Prostate gland (tissue), 2 donors: ENCODE measurements around the gene ITIH3. TPM values are rescaled to one million over a fixed set of nuclear protein-coding genes. Genes with fewer than 3 reads are reported as not detected.

Experiments used
- DNase-seq: peaks from one replicate; pipeline ENCODE4 v3.0.0-alpha.2; 2019; ENCODE audit warnings: low spot score
- H3K27ac ChIP-seq, 2 donors: fragments of 200-600 bp; sonication (generic); 2 replicates each; pipeline ENCODE4 v1.5.1; 2017 to 2019
- H3K27me3 ChIP-seq: fragments of 200-600 bp; sonication (generic); replicated peaks from 2 replicates; pipeline ENCODE4 v1.5.1; 2019; ENCODE audit not compliant: insufficient read depth
- H3K36me3 ChIP-seq, 2 donors: fragments of 200-600 bp; sonication (generic); 1 replicate in 1 of 2; 2 replicates in 1 of 2; pipeline versions ENCODE4 v1.5.1 to v1.8.1; 2017 to 2019
- H3K4me1 ChIP-seq: fragments of 200-600 bp; sonication (generic); replicated peaks from 2 replicates; pipeline ENCODE4 v1.5.1; 2019
- H3K4me3 ChIP-seq, 2 donors: fragments of 200-600 bp; sonication (generic); 2 replicates each; pipeline ENCODE4 v1.5.1; 2017 to 2019
- H3K9me3 ChIP-seq: fragments of 200-600 bp; sonication (generic); 2 replicates; pipeline ENCODE4 v1.5.1; 2017
- POLR2A ChIP-seq: fragments of 450-650 bp; IDR thresholded peaks from one replicate; pipeline ENCODE4 v1.6.1; 2016; ENCODE audit warnings: antibody characterized with exemption, mild to moderate bottlenecking
- POLR2AphosphoS5 ChIP-seq: sonication (generic); formaldehyde crosslinking; IDR thresholded peaks from one replicate; pipeline ENCODE4 v1.6.1; 2017; ENCODE audit warnings: antibody characterized with exemption
- WGBS: methylation state at CpG from one replicate; pipeline ENCODE4 v1.1.5; 2018; 5-methylcytosine and 5-hydroxymethylcytosine counted together
- intact Hi-C: fragments of 100-400 bp; cut with DNase I; formaldehyde crosslinking; loops from one replicate; pipeline ENCODE4 v1.14.2; 2022
- total RNA-seq, 2 donors: library from RNA; depleted of rRNA; stranded (reverse); fragments of >200 nt; gene quantifications; one replicate each; pipeline ENCODE4 v1.1.0, GENCODE V29; 2016
- TF ChIP-seq, protein P1 (sequence below), 4 experiments: fragments of 200-600 bp in 2 of 4; fragments of 450-650 bp in 2 of 4; sonication (generic) in 2 of 4; IDR thresholded peaks; 1 replicate in 3 of 4; 2 replicates in 1 of 4; pipeline ENCODE4 v1.5.1; 2016 to 2019; ENCODE audit warnings: antibody characterized with exemption in 4 of 4, mild to moderate bottlenecking in 2 of 4, moderate library complexity in 2 of 4

The ITIH3 gene
- total RNA-seq, 2 donors from 2014 or later = 0.46 to 9.6 TPM

DNA sequence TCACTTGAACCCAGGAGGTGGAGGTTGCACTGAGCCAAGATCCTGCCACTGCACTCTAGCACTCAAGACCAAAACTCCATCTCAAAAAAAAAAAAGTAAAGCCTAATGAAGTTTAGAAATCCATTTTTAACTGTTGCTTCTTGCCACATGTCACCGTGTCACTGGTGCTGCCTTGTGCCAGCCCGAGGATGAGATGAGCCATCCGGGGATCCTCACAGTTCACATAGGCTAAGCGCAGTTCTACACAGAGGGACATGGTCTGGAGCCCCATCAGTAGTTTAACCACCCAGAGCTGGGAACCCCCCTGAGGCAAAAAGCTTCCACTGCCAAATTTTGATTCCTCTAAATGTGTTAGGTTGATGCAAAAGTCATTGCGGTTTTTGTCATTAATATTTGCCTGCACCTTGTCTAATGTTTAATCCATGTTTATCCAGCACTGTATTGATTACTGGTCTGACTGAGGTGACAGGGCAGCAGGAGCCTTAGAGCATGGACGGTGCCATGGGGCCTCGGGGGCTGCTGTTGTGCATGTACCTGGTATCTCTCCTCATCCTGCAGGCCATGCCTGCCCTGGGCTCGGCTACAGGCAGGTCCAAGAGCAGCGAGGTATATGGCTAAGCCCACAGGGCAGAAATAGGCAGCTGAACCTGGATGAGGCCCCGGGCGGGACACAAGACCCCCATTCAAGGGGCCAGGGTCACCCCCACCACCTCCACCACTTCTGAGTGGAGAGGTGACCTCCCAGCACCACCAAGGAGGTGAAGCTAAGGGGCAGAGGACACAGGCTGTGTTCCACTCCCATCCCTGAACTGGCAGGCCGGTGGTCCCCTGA is 17.3 kb upstream of the ITIH3 start, which contains the start of gene ITIH1:
Gene ITIH1 (plus strand): TSS at position 473 of the 832 bp plus-strand sequence. CDS start 17 bp downstream, at position 490.
- H3K36me3 ChIP-seq = no peaks in the 10 kb centered on the region
- WGBS = 91% methylated on average over 12 of the region's 12 CpGs
- intact Hi-C loops = loop anchor here (10.0 kb wide), 1 partner anchor 297 kb away; no protein-coding TSS in a partner anchor
- TF ChIP-seq POLR2AphosphoS5 (no peak), POLR2A (no peak)
- TF ChIP-seq, protein P1, sequence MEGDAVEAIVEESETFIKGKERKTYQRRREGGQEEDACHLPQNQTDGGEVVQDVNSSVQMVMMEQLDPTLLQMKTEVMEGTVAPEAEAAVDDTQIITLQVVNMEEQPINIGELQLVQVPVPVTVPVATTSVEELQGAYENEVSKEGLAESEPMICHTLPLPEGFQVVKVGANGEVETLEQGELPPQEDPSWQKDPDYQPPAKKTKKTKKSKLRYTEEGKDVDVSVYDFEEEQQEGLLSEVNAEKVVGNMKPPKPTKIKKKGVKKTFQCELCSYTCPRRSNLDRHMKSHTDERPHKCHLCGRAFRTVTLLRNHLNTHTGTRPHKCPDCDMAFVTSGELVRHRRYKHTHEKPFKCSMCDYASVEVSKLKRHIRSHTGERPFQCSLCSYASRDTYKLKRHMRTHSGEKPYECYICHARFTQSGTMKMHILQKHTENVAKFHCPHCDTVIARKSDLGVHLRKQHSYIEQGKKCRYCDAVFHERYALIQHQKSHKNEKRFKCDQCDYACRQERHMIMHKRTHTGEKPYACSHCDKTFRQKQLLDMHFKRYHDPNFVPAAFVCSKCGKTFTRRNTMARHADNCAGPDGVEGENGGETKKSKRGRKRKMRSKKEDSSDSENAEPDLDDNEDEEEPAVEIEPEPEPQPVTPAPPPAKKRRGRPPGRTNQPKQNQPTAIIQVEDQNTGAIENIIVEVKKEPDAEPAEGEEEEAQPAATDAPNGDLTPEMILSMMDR (IDR thresholded peaks at IDR 0.05) = no peak
- H3K27ac ChIP-seq = no peak within 1 kb of the TSS
- H3K4me1 ChIP-seq = no peaks in the 10 kb centered on the region
- no peak for DNase-seq
- H3K9me3 ChIP-seq = no peaks in the 10 kb centered on the region
- no peak within 1 kb of the TSS for H3K4me3 ChIP-seq
- peaks cover 1% of the 10 kb centered on the region for H3K27me3 ChIP-seq

DNA sequence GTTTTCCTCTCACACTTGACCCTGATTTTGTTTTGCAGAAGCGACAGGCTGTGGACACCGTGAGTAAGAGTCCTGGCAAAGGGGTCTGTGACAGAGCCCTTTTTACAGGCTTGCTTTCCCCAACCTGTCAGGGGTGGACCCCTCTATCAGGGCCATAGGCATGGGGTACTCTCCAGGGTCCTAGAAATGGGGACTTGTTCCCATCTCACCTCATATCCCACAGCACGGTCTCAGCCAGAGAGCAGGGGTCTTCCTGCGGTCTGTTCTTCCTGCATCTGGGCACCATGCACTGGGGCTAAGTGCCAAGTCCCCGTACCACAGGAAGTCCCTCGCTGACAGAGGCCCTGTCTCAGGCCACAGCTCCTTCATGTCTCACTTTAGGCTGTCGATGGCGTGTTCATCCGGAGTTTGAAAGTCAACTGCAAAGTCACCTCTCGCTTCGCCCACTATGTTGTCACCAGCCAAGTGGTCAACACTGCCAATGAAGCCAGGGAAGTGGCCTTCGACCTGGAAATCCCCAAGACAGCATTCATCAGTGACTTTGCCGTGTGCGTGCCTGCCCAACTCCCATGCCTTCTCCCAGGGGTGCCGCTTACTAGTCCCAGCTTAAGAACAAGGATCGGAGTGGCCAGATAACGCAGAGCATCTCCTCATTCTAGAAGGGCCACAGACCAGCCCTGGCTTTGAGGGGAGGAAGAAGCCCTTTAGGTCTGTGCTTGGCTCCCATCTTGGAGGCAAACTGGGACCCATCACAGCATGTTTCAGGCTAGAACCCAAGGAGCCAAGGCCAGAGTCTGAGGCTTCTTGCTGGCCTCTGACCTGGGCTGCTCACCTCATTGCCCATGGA is 16.4 kb upstream of the ITIH3 start:
- H3K4me1 ChIP-seq = no peaks in the 10 kb centered on the region
- H3K27ac ChIP-seq = no peak overlapping the region
- no peaks in the 10 kb centered on the region for H3K36me3 ChIP-seq
- peaks cover 1% of the 10 kb centered on the region for H3K27me3 ChIP-seq
- intact Hi-C loops = loop anchor here (10.0 kb wide), 1 partner anchor 297 kb away; no protein-coding TSS in a partner anchor
- no peak overlapping the region for H3K4me3 ChIP-seq
- WGBS = 88% methylated on average over 17 of the region's 17 CpGs
- DNase-seq = no peak
- no peak for TF ChIP-seq POLR2AphosphoS5
- TF ChIP-seq, protein P1 (IDR thresholded peaks at IDR 0.05) = no peak
- no peak for TF ChIP-seq POLR2A
- no peaks in the 10 kb centered on the region for H3K9me3 ChIP-seq

DNA sequence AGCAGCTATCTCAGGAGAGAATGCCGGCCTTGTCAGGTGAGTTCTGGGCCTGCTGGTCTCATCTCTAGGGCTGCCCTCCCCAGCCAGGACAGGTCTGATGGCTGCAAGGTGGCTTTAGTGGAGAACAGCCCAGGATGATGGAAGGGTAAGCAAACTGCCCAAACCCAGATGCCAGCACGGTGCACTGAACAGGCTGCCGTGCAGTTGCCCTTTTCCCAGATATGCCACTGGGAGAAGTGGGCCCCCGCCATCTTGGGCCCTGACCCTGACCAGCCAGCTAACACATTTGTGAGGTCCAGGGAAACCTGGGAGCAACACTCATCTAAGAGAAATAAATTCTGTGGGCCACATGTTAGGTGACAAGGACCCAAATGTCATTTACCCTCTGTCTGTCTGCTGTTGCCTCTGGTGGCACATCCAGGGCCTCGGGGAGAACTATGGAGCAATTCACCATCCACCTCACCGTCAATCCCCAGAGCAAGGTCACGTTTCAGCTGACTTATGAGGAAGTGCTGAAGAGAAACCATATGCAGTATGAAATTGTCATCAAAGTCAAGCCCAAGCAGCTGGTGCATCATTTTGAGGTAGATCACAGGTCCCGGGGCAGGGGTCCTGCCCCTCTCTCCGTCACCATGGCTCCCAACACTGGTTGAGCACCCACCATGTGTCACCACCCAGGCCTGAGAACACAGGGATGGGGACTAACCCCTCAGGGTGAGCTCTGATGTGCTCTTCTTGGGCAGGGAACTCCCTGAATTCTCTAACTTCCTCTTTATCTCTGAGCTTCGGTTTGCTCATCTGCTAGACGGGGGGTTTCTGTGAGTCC is 15.4 kb upstream of the ITIH3 start:
- Histone ChIP-seq H3K36me3 (no peaks in the 10 kb centered on the region), H3K4me3 (no peak overlapping the region), H3K27ac (no peak overlapping the region), H3K27me3 (peaks cover 1% of the 10 kb centered on the region), H3K9me3 (no peaks in the 10 kb centered on the region), H3K4me1 (no peaks in the 10 kb centered on the region)
- no peak for DNase-seq
- TF ChIP-seq, protein P1 (IDR thresholded peaks at IDR 0.05) = no peak
- TF ChIP-seq POLR2AphosphoS5 (no peak), POLR2A (no peak)
- intact Hi-C loops = loop anchor here (10.0 kb wide), 1 partner anchor 296 kb away; no protein-coding TSS in a partner anchor
- WGBS = 83% methylated on average over 11 of the region's 11 CpGs

DNA sequence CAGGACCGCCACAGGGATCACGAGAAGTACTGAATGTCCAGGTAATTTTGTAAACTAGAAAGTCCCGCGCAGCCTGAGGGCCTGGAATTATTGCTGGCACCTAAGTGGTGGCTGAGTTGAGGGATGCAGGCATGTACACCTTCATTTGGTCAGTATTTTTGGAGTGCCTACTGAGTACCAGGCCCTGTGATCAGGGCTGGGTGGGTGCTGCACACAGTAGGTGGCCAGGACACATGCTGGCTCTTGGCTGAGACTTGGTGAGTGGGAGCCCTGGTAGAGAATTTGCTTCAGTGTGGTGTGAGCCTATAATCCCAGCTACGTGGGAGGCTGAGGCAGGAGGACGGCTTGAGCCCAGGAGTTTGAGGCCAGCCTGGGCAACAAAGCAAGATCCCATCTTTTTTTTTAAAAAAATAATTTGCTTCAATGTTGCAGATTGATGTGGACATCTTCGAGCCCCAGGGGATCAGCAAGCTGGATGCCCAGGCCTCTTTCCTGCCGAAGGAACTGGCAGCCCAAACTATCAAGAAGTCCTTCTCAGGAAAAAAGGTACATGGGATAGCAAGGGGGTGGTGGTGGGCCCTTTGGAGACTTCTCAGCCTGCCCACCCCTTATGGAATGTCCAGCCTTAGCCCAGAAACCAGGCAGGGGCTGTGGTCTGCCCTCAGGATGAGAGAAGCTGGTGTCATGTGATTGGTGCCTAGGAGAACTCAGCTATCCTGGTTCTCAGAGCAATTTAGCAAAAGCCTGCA is 14.6 kb upstream of the ITIH3 start:
- no peak overlapping the region for H3K27ac ChIP-seq
- DNase-seq = no peak
- no peaks in the 10 kb centered on the region for H3K4me1 ChIP-seq
- no peak overlapping the region for H3K4me3 ChIP-seq
- H3K9me3 ChIP-seq = no peaks in the 10 kb centered on the region
- intact Hi-C loops = loop anchor here (10.0 kb wide), 1 partner anchor 295 kb away; no protein-coding TSS in a partner anchor
- TF ChIP-seq POLR2A (no peak), POLR2AphosphoS5 (no peak)
- TF ChIP-seq, protein P1 (IDR thresholded peaks at IDR 0.05) = no peak
- peaks cover 1% of the 10 kb centered on the region for H3K27me3 ChIP-seq
- H3K36me3 ChIP-seq = no peaks in the 10 kb centered on the region
- 87% methylated on average over 8 of the region's 8 CpGs for WGBS
